BE2C (cell line): ENCODE data around the gene HSPA1A.
"Not testable (repeated sequence)": the region's sequence is repeated elsewhere in the genome, so short reads cannot be mapped to it uniquely, and the experiment has no call there.

Experiments
- DNase-seq: peaks from one replicate; pipeline ENCODE4 v3.0.0-alpha.2; 2020
- H3K27me3 ChIP-seq: fragments of 250-450 bp; sonication (Bioruptor Pico); 2 replicates; pipeline ENCODE4 v1.5.1; 2020; ENCODE audit warnings: mild to moderate bottlenecking
- H3K36me3 ChIP-seq: fragments of 250-450 bp; sonication (Bioruptor Pico); 2 replicates; pipeline ENCODE4 v1.5.1; 2020; ENCODE audit warnings: mild to moderate bottlenecking
- H3K4me1 ChIP-seq: fragments of 250-450 bp; sonication (Bioruptor Pico); 2 replicates; pipeline ENCODE4 v1.5.1; 2020
- H3K4me3 ChIP-seq: 2 replicates; pipeline ENCODE4 v1.5.1; 2011; ENCODE audit warnings: low read depth, low read length
- H3K9me3 ChIP-seq: fragments of 250-450 bp; sonication (Bioruptor Pico); 2 replicates; pipeline ENCODE4 v1.5.1; 2020
- TF ChIP-seq, protein P1 (sequence below): IDR thresholded peaks from 2 replicates; pipeline ENCODE4 v1.5.1; 2012; ENCODE audit warnings: mild to moderate bottlenecking, low read depth, low read length

Gene HSPA1A

DNA sequence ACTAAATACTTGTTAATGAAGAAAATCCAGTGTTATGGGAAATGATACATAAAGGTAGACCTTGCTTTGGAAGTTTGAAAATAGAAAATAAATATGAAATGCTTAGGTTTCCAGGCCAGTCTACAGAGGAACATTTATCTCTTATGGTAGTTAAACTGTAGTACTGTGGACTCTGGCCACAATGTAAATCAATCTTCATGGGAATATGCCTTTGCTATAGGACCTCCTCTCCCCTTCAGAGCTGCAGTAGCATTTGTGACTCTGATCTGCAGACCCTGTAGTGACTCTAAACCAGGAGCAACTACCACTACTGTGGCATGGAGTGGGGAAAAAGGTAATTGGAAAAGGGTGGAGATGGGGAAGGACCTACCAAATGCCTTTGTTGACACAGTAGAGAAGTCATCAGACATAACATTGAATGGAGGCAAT lies 4.5 kb downstream of the HSPA1A start:
- Histone ChIP-seq H3K4me1 (no peaks in the 10 kb centered on the region), H3K9me3 (no peaks in the 10 kb centered on the region; the same call in 1 of the 2 replicates), H3K27me3 (no peaks in the 10 kb centered on the region), H3K36me3 (no peaks in the 10 kb centered on the region), H3K4me3 (no peak overlapping the region)
- TF ChIP-seq, protein P1, sequence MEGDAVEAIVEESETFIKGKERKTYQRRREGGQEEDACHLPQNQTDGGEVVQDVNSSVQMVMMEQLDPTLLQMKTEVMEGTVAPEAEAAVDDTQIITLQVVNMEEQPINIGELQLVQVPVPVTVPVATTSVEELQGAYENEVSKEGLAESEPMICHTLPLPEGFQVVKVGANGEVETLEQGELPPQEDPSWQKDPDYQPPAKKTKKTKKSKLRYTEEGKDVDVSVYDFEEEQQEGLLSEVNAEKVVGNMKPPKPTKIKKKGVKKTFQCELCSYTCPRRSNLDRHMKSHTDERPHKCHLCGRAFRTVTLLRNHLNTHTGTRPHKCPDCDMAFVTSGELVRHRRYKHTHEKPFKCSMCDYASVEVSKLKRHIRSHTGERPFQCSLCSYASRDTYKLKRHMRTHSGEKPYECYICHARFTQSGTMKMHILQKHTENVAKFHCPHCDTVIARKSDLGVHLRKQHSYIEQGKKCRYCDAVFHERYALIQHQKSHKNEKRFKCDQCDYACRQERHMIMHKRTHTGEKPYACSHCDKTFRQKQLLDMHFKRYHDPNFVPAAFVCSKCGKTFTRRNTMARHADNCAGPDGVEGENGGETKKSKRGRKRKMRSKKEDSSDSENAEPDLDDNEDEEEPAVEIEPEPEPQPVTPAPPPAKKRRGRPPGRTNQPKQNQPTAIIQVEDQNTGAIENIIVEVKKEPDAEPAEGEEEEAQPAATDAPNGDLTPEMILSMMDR, result no peak
- no peak for DNase-seq

DNA sequence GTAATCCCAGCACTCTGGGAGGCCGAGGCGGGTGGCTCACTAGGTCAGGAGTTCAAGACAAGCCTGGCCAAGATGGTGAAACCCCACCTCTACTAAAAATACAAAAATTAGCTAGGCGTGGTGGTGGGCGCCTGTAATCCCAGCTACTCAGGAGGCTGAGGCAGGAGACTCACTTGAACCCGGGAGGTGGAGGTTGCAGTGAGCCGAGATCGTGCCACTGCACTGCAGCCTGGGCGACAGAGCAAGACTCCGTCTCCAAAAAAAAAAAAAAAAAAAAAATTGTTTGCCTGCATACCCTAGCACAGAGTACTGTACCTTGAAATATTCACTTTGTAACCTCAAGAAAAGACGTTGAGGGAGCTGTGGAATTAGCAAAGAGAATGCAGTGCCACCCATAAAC lies 5.1 kb downstream of the HSPA1A start:
- not testable (repeated sequence) for H3K36me3 ChIP-seq, H3K4me3 ChIP-seq, H3K4me1 ChIP-seq, H3K9me3 ChIP-seq, H3K27me3 ChIP-seq, DNase-seq

DNA sequence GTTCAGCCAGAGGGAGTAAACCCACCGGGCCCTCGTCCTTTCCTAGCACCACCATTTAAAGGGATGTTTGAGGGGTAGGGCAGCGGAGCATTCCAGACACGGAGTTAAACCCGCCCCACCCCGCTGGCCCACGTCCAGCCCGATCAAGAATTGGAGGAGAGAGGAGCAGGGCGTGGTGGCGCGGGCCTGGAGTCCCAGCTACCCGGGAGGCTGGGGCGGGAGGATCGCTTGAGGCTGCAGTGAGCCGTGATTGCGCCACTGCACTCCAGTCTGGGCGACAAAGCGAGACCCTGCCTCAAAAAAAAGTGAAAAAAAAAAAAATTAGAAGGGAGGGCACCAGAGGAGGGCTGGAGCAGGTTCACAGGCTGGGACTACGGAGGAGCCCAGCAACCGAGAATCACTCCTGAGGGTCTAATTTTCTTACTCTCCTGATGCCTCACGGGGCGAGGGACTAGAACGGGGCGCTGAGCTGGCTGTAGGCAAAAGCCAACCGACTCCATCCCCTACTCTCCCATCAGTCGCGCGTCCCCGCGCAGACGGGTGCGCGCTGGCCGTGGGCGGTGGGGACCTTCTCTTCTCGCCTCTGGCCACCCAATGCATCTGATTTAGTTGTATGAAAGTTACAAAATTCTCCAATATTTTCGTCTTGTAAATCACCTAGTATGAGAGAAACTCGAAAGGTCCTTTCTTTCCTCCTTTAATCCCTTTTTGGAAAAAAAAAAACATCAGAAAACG lies 6.1 kb downstream of the HSPA1A start:
- Histone ChIP-seq H3K4me3 (peak overlapping the region; percentile 77), H3K36me3 (no peaks in the 10 kb centered on the region), H3K4me1 (peaks cover 3% of the 10 kb centered on the region; the same call in 1 of the 2 replicates), H3K9me3 (no peaks in the 10 kb centered on the region; the same call in 1 of the 2 replicates), H3K27me3 (no peaks in the 10 kb centered on the region)
- TF ChIP-seq, protein P1, result no peak
- DNase-seq, result peak; percentile 71

DNA sequence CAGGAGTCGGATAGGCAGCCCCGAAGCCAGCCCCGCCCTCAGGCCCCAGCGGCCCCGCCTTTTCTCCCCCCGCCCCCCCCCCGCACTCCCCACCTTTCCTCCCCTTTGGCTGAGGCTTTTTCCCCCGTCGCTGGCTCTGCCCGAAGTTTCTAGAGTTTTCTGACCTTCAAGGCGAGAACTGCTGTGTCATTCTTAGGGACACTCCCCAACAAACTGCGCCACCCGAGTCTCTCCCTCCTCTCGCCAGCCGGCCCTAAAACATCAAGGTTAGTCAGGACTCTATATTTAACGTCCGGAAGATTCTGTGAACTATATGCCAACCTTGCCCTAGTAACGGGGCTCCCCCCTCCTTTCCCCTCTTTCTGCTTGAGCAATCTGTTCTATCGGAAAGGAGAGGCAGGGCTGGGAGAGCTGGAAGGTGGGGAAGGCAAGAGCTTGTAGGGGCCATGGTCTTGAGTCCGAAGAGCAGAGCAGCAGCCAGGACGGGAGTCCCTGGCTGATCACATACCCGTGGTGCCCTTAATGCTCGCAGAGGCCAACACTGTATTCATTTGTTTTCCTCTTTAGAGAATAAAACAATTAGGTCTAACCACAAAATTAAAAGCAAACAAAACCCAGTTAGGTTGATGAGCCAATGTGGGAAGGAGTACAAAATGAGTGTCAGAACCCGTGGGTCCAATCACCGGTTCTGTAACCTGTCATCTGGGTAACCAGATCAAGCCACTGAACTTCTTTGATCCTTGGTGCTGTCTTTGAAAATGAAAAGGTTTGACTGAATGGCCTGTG lies 6.9 kb downstream of the HSPA1A start:
- Histone ChIP-seq H3K9me3 (no peaks in the 10 kb centered on the region; the same call in 1 of the 2 replicates), H3K4me1 (peaks cover 4% of the 10 kb centered on the region; the same call in 1 of the 2 replicates), H3K4me3 (peak overlapping the region; percentile 77), H3K27me3 (no peaks in the 10 kb centered on the region), H3K36me3 (no peaks in the 10 kb centered on the region)
- DNase-seq, result peak; percentile 42
- TF ChIP-seq, protein P1, result no peak

DNA sequence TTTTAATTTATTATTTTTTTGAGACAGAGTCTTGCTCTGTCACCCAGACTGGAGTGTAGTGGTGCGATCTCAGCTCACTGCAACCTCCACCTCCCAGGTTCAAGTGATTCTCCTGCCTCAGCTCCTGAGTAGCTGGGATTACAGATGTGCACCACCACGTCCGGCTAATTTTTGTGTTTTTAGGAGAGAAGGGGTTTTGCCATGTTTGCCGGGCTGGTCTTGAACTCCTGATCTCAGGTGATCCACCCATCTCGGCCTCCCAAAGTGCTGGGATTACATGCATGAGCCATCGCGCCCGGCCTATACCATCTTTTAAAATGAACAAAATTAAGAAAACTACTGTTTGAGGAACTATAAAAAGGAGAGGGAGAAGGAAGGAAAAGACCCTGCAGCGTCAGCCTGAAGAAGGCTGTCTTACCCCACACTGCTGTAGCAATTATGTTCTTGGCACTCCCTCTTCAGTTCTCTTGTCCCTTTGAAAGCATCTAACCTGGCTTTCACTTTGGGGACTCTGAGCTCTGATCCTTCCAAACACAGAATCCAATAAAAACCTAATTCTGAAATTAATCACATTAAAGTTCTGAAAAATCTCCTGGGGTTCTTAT lies 8.4 kb downstream of the HSPA1A start:
- not testable (repeated sequence) for H3K36me3 ChIP-seq, H3K4me1 ChIP-seq, DNase-seq

DNA sequence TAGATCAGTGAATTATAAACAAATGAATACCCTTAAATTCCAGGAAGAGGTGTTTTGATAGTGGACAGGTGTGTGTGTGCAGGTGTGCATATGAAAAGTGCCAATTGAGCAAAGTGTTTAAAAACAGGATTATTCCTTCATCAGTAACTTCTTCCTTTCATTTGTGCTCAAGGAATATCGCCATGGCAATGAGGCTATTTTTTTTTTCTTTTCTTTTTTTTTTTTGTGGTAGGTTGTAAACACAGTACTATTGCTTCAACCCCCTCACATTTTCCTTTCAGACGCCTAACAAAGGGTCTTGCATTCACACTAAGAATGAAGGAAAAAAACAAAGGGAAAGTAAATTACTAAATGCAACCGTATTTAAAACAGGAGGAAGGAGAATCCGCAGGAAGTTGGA lies 10.2 kb downstream of the HSPA1A start:
- no peak overlapping the region for H3K4me3 ChIP-seq
- TF ChIP-seq, protein P1, result no peak
- H3K4me1 ChIP-seq, result peaks cover 4% of the 10 kb centered on the region; the same call in 1 of the 2 replicates

More for the DNA sequence above, 8.4 kb downstream of the HSPA1A start:
- H3K4me3 ChIP-seq, H3K27me3 ChIP-seq, H3K9me3 ChIP-seq: not testable (repeated sequence)

More for the DNA sequence above, 10.2 kb downstream of the HSPA1A start:
- H3K36me3 ChIP-seq, result no peaks in the 10 kb centered on the region
- no peaks in the 10 kb centered on the region for H3K9me3 ChIP-seq
- DNase-seq, result no peak
- no peaks in the 10 kb centered on the region for H3K27me3 ChIP-seq
